HEK293T (cell line): ENCODE measurements around the gene ZNF415.

ENCODE experiments used
- ARNT ChIP-seq: fragments of 450-650 bp; IDR thresholded peaks from 2 replicates; pipeline ENCODE4 v1.6.1; 2017; ENCODE audit warnings: mild to moderate bottlenecking
- BHLHE40 ChIP-seq: fragments of 450-650 bp; IDR thresholded peaks from 2 replicates; pipeline ENCODE4 v1.6.1; 2016; ENCODE audit warnings: mild to moderate bottlenecking, moderate library complexity, borderline replicate concordance
- CTBP1 ChIP-seq: fragments of 450-650 bp; IDR thresholded peaks from 2 replicates; pipeline ENCODE4 v1.6.1; 2016; ENCODE audit warnings: borderline replicate concordance
- ELF4 ChIP-seq: fragments of 450-650 bp; IDR thresholded peaks from 2 replicates; pipeline ENCODE4 v1.6.1; 2017; ENCODE audit warnings: antibody characterized with exemption
- FOXA1 ChIP-seq: fragments of 450-650 bp; IDR thresholded peaks from 2 replicates; pipeline ENCODE4 v1.6.1; 2016; ENCODE audit warnings: mild to moderate bottlenecking
- FOXK2 ChIP-seq: fragments of 450-650 bp; IDR thresholded peaks from 2 replicates; pipeline ENCODE4 v1.6.1; 2016; ENCODE audit warnings: mild to moderate bottlenecking
- FOXM1 ChIP-seq: fragments of 450-650 bp; IDR thresholded peaks from 2 replicates; pipeline ENCODE4 v1.6.1; 2017; ENCODE audit warnings: mild to moderate bottlenecking, borderline replicate concordance
- HDGF ChIP-seq: fragments of 450-650 bp; IDR thresholded peaks from 2 replicates; pipeline ENCODE4 v1.6.1; 2017; ENCODE audit warnings: antibody characterized with exemption, borderline replicate concordance
- SP1 ChIP-seq: fragments of 450-650 bp; IDR thresholded peaks from 2 replicates; pipeline ENCODE4 v1.6.1; 2017
- SUZ12 ChIP-seq: fragments of 450-650 bp; IDR thresholded peaks from 2 replicates; pipeline ENCODE4 v1.6.1; 2016; ENCODE audit warnings: mild to moderate bottlenecking
- TARDBP ChIP-seq: fragments of 450-650 bp; IDR thresholded peaks from 2 replicates; pipeline ENCODE4 v1.6.1; 2016
- ZNF384 ChIP-seq: fragments of 450-650 bp; IDR thresholded peaks from 2 replicates; pipeline ENCODE4 v1.6.1; 2016
- TF ChIP-seq, protein P1 (sequence below): fragments of 450-650 bp; IDR thresholded peaks from 2 replicates; pipeline ENCODE4 v1.6.1; 2016

DNA sequence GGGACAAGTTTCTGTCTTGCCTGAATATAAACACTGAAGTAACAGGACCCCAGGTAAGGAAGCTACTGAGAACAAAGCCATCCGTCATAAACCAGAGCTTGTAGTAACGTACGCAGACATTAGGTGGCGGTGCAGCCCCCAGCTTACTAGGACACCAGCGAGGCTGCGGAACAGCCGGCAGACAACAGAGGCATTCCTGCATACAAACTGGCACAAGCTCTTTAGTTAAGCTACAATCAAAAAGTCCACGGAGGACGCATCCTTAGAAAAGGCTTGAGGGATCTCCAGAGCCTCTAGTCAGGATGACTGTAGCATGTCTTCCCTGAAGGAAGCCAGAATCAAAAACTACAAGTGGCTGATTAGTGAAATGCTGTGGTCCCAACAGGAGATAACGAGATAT is 55.7 kb downstream of the ZNF415 start:
- TF ChIP-seq BHLHE40 (no peak), FOXM1 (no peak), SP1 (no peak), SUZ12 (no peak), ZNF384 (no peak), CTBP1 (no peak), TARDBP (no peak), FOXA1 (no peak), ELF4 (no peak), ARNT (no peak), FOXK2 (no peak), HDGF (no peak)
- TF ChIP-seq, protein P1, sequence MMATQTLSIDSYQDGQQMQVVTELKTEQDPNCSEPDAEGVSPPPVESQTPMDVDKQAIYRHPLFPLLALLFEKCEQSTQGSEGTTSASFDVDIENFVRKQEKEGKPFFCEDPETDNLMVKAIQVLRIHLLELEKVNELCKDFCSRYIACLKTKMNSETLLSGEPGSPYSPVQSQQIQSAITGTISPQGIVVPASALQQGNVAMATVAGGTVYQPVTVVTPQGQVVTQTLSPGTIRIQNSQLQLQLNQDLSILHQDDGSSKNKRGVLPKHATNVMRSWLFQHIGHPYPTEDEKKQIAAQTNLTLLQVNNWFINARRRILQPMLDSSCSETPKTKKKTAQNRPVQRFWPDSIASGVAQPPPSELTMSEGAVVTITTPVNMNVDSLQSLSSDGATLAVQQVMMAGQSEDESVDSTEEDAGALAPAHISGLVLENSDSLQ = no peak
